ENCODE data around the gene CSRP1. TPM values are rescaled to one million over a fixed set of nuclear protein-coding genes. Genes with fewer than 3 reads are reported as not detected.

The CSRP1 gene
- total and polyA plus RNA-seq, 2 experiments from 2014 or later: 5.8 to 29.9 TPM

- no peak for TF ChIP-seq ZNF462 (CRISPR knock-in tag; IDR thresholded peaks at IDR 0.05)
- TF ChIP-seq STAT1 (IDR thresholded peaks at IDR 0.05; ENCODE audit: unreplicated experiment): no peak
- no peak for TF ChIP-seq ZNF114 (CRISPR knock-in tag; IDR thresholded peaks at IDR 0.05)
- TF ChIP-seq POLR2AphosphoS5 (IDR thresholded peaks at IDR 0.05; ENCODE audit: low read depth): no peak
Measured at GRCh38 chr1:201552941-201553351, 46.0 kb upstream of the CSRP1 start (continued).

- H3K4me1 ChIP-seq (ENCODE audit: insufficient read depth): no peaks in the 10 kb centered on the region; the same call in 1 of the 2 replicates
- no peak overlapping the region for H3K4me3 ChIP-seq
- H3K79me2 ChIP-seq (replicated peaks; ENCODE audit: insufficient read depth): no peaks in the 10 kb centered on the region
- Mint-ChIP-seq H3K9me3 (no peaks in the 10 kb centered on the region), H3K4me3 (no peak overlapping the region), H3K27me3 (ENCODE audit: insufficient read depth, low read depth, poor library complexity) (peaks cover 9% of the 10 kb centered on the region), H3K27ac (no peak overlapping the region), H3K36me3 (ENCODE audit: low read depth) (no peaks in the 10 kb centered on the region), H3K4me1 (peaks cover 9% of the 10 kb centered on the region)
- no peak overlapping the region for H3K4me2 ChIP-seq
- no peaks in the 10 kb centered on the region for H3F3A ChIP-seq (replicated peaks; ENCODE audit: low read depth)
- DNase-seq (ENCODE audit: low spot score) (no peak), ATAC-seq (no peak; the same call in 2 of the 3 replicates)
- no peaks in the 10 kb centered on the region for H3K36me3 ChIP-seq (ENCODE audit: insufficient read depth)
- no peaks in the 10 kb centered on the region for H4K20me1 ChIP-seq (replicated peaks; ENCODE audit: insufficient read depth)
- H3K27ac ChIP-seq (ENCODE audit: low read depth): no peak overlapping the region
- H3K27me3 ChIP-seq (ENCODE audit: insufficient read depth): no peaks in the 10 kb centered on the region
- no peaks in the 10 kb centered on the region for H3K9me2 ChIP-seq (ENCODE audit: insufficient read depth)
- no peak overlapping the region for H2AFZ ChIP-seq
- TF ChIP-seq REST (IDR thresholded peaks at IDR 0.05; ENCODE audit: unreplicated experiment) (no peak), NANOG (IDR thresholded peaks at IDR 0.05; ENCODE audit: borderline replicate concordance) (no peak), ZNF114 (CRISPR knock-in tag; IDR thresholded peaks at IDR 0.05) (no peak), ETS1 (IDR thresholded peaks at IDR 0.05) (no peak), CTCF (conservative IDR thresholded peaks at IDR 0.05; ENCODE audit: low read depth in 2 of 2) (no peak), STAT1 (IDR thresholded peaks at IDR 0.05; ENCODE audit: unreplicated experiment) (no peak)
Measured at GRCh38 chr1:201551877-201552731, 45.2 kb upstream of the CSRP1 start.
